Endodermal cell (in vitro differentiated cells): ENCODE results near the gene TMEM150A. TPM values are rescaled to one million over a fixed set of nuclear protein-coding genes. Genes with fewer than 3 reads are reported as not detected.

ENCODE experiments used
- DNase-seq: peaks from one replicate; pipeline ENCODE4 v3.0.0-alpha.2; 2017
- H3K27ac ChIP-seq: 2 replicates; pipeline ENCODE4 v1.5.1; 2013; ENCODE audit warnings: mild to moderate bottlenecking, low read depth, low read length, moderate library complexity
- H3K27me3 ChIP-seq: 2 replicates; pipeline ENCODE4 v1.6.1; 2013; ENCODE audit warnings: mild to moderate bottlenecking, low read length, moderate library complexity; ENCODE audit not compliant: insufficient read depth, control insufficient read depth, poor library complexity, severe bottlenecking
- H3K36me3 ChIP-seq: 2 replicates; pipeline ENCODE4 v1.7.0; 2013; ENCODE audit warnings: mild to moderate bottlenecking, low read length, moderate library complexity; ENCODE audit not compliant: control insufficient read depth, insufficient read depth
- H3K4me1 ChIP-seq: one replicate; pipeline ENCODE4 v1.7.0; 2013; ENCODE audit warnings: low read length; ENCODE audit not compliant: control insufficient read depth, insufficient read depth
- H3K4me3 ChIP-seq: 2 replicates; pipeline ENCODE4 v1.5.1; 2013; ENCODE audit warnings: mild to moderate bottlenecking, low read length, moderate library complexity
- H3K9ac ChIP-seq: 2 replicates; pipeline ENCODE4 v1.6.1; 2013; ENCODE audit warnings: mild to moderate bottlenecking, low read length, moderate library complexity; ENCODE audit not compliant: poor library complexity, severe bottlenecking; ENCODE audit errors: extremely low read depth
- H3K9me3 ChIP-seq: 2 replicates; pipeline ENCODE4 v1.6.1; 2013; ENCODE audit warnings: mild to moderate bottlenecking, low read length, moderate library complexity; ENCODE audit not compliant: control insufficient read depth
- H3K27ac Mint-ChIP-seq: 2 replicates; pipeline ENCODE4 v1.8.0; 2020; ENCODE audit warnings: mixed read lengths
- H3K27me3 Mint-ChIP-seq: 2 replicates; pipeline ENCODE4 v1.8.0; 2021; ENCODE audit warnings: mild to moderate bottlenecking, mixed read lengths; ENCODE audit not compliant: insufficient read depth
- H3K36me3 Mint-ChIP-seq: 2 replicates; pipeline ENCODE4 v1.8.0; 2020; ENCODE audit warnings: low read depth, mixed read lengths
- H3K4me1 Mint-ChIP-seq: 2 replicates; pipeline ENCODE4 v1.8.0; 2020; ENCODE audit warnings: mixed read lengths
- H3K4me3 Mint-ChIP-seq: 2 replicates; pipeline ENCODE4 v1.8.0; 2020; ENCODE audit warnings: mild to moderate bottlenecking, moderate library complexity, mixed read lengths
- H3K9me3 Mint-ChIP-seq: 2 replicates; pipeline ENCODE4 v1.8.0; 2020; ENCODE audit warnings: mild to moderate bottlenecking, mixed read lengths
- CTCF ChIP-seq: fragments of 200-600 bp; sonication (generic); conservative IDR thresholded peaks from 2 replicates; pipeline ENCODE4 v1.5.0; 2021; ENCODE audit warnings: antibody characterized with exemption, mild to moderate bottlenecking
- WGBS, 2 experiments: methylation state at CpG; one replicate each; pipeline versions ENCODE4 v1.1.5 to v1.1.7; 2013; ENCODE audit warnings: missing lambda C conversion rate in 2 of 2, mixed read lengths in 1 of 2; ENCODE audit not compliant: insufficient coverage in 1 of 2, insufficient read length in 1 of 2; 5-methylcytosine and 5-hydroxymethylcytosine counted together
- total RNA-seq, 2 donors: library from RNA; stranded (reverse); fragmentation: NEBNext Ultra II Directional in 1 of 2; extraction: Animal tissue kit (Norgen Biotek cat#: 25700) in 1 of 2; gene quantifications; 2 replicates in 1 of 2; 3 replicates in 1 of 2; pipeline ENCODE4 v1.2.1, GENCODE V29; 2021

Gene TMEM150A
- total RNA-seq, 2 donors from 2014 or later, result 23.8 to 32.2 TPM

GRCh38 chr2:85631316-85631715 lies 28.8 kb upstream of the TMEM150A start:
- H3K4me3 ChIP-seq, result no peak overlapping the region
- no peaks in the 10 kb centered on the region for H3K27me3 ChIP-seq
- Mint-ChIP-seq H3K4me3 (no peak overlapping the region), H3K27ac (no peak overlapping the region), H3K27me3 (no peaks in the 10 kb centered on the region), H3K4me1 (no peaks in the 10 kb centered on the region), H3K9me3 (no peaks in the 10 kb centered on the region), H3K36me3 (peaks cover 83% of the 10 kb centered on the region)
- no peak overlapping the region for H3K27ac ChIP-seq
- no peaks in the 10 kb centered on the region for H3K9me3 ChIP-seq
- no peak for DNase-seq
- WGBS, 2 experiments, result 100% methylated on average over 3 of the region's 3 CpGs; no CpG with 5 or more reads in 1 of the 2 experiments
- H3K4me1 ChIP-seq, result no peaks in the 10 kb centered on the region
- no peak overlapping the region for H3K9ac ChIP-seq
- H3K36me3 ChIP-seq, result peaks cover 84% of the 10 kb centered on the region
- TF ChIP-seq CTCF, result no peak

- no peak overlapping the region for H3K4me3 Mint-ChIP-seq
- H3K9me3 Mint-ChIP-seq, result no peaks in the 10 kb centered on the region
- no peaks in the 10 kb centered on the region for H3K4me1 Mint-ChIP-seq
- no peak for TF ChIP-seq CTCF
- no peak overlapping the region for H3K27ac ChIP-seq
- H3K36me3 Mint-ChIP-seq, result peaks cover 89% of the 10 kb centered on the region
- H3K4me1 ChIP-seq, result no peaks in the 10 kb centered on the region
- 98 to 100% methylated on average over 2 of the region's 2 CpGs for WGBS, 2 experiments
- H3K36me3 ChIP-seq, result peaks cover 89% of the 10 kb centered on the region
- no peaks in the 10 kb centered on the region for H3K9me3 ChIP-seq
- H3K27me3 ChIP-seq, result no peaks in the 10 kb centered on the region
- no peaks in the 10 kb centered on the region for H3K27me3 Mint-ChIP-seq
- H3K27ac Mint-ChIP-seq, result no peak overlapping the region
- DNase-seq, result no peak
- no peak overlapping the region for H3K4me3 ChIP-seq
- no peak overlapping the region for H3K9ac ChIP-seq
These were observed 26.2 kb upstream of the TMEM150A start for GRCh38 chr2:85628658-85629057.

- H3K4me3 ChIP-seq, result no peak overlapping the region
- H3K4me3 Mint-ChIP-seq, result no peak overlapping the region
- no peaks in the 10 kb centered on the region for H3K4me1 ChIP-seq
- 97 to 98% methylated on average over 5 of the region's 5 CpGs for WGBS, 2 experiments
- no peak for TF ChIP-seq CTCF
- H3K27ac Mint-ChIP-seq, result no peak overlapping the region
- peaks cover 90% of the 10 kb centered on the region for H3K36me3 ChIP-seq
- H3K36me3 Mint-ChIP-seq, result peaks cover 74% of the 10 kb centered on the region
- no peak overlapping the region for H3K9ac ChIP-seq
- no peaks in the 10 kb centered on the region for H3K27me3 Mint-ChIP-seq
- no peaks in the 10 kb centered on the region for H3K9me3 Mint-ChIP-seq
- no peaks in the 10 kb centered on the region for H3K9me3 ChIP-seq
- H3K4me1 Mint-ChIP-seq, result no peaks in the 10 kb centered on the region
- H3K27ac ChIP-seq, result no peak overlapping the region
- DNase-seq, result no peak
- H3K27me3 ChIP-seq, result no peaks in the 10 kb centered on the region
These were observed 21.5 kb upstream of the TMEM150A start for GRCh38 chr2:85623991-85624390.
